Activated naive CD8-positive, alpha-beta T cell (primary cell): ENCODE results near the gene HOXA11.

Experiments used
- H3K27ac Mint-ChIP-seq: one replicate; pipeline ENCODE4 v1.8.0; 2021; ENCODE audit warnings: mixed read lengths
- H3K27me3 Mint-ChIP-seq: one replicate; pipeline ENCODE4 v1.8.0; 2021; ENCODE audit warnings: mixed read lengths
- H3K36me3 Mint-ChIP-seq: one replicate; pipeline ENCODE4 v1.8.0; 2021; ENCODE audit warnings: mixed read lengths
- H3K4me1 Mint-ChIP-seq: one replicate; pipeline ENCODE4 v1.8.0; 2021; ENCODE audit warnings: low read depth, mixed read lengths
- H3K4me3 Mint-ChIP-seq: one replicate; pipeline ENCODE4 v1.8.0; 2021; ENCODE audit warnings: mild to moderate bottlenecking, mixed read lengths
- H3K9me3 Mint-ChIP-seq: one replicate; pipeline ENCODE4 v1.8.0; 2021; ENCODE audit warnings: low read depth, mixed read lengths

Gene HOXA11

GRCh38 chr7:27172823-27173510 lies 12.1 kb downstream of the HOXA11 start:
- Mint-ChIP-seq H3K4me1 (peaks cover 26% of the 10 kb centered on the region), H3K27me3 (peaks cover 34% of the 10 kb centered on the region), H3K27ac (no peak overlapping the region), H3K36me3 (no peaks in the 10 kb centered on the region), H3K9me3 (no peaks in the 10 kb centered on the region), H3K4me3 (peak overlapping the region; percentile 57)

- H3K4me3 Mint-ChIP-seq, result peak overlapping the region; percentile 57
- peak overlapping the region; percentile 18 for H3K27ac Mint-ChIP-seq
- H3K27me3 Mint-ChIP-seq, result peaks cover 39% of the 10 kb centered on the region
- H3K9me3 Mint-ChIP-seq, result no peaks in the 10 kb centered on the region
- peaks cover 27% of the 10 kb centered on the region for H3K4me1 Mint-ChIP-seq
- no peaks in the 10 kb centered on the region for H3K36me3 Mint-ChIP-seq
These were observed 12.7 kb downstream of the HOXA11 start for GRCh38 chr7:27172315-27172774.

GRCh38 chr7:27171637-27172314 lies 13.3 kb downstream of the HOXA11 start:
- H3K9me3 Mint-ChIP-seq, result no peaks in the 10 kb centered on the region
- peak overlapping the region; percentile 18 for H3K27ac Mint-ChIP-seq
- peaks cover 43% of the 10 kb centered on the region for H3K27me3 Mint-ChIP-seq
- no peaks in the 10 kb centered on the region for H3K36me3 Mint-ChIP-seq
- H3K4me3 Mint-ChIP-seq, result peak overlapping the region; percentile 57
- H3K4me1 Mint-ChIP-seq, result peaks cover 30% of the 10 kb centered on the region

- no peak overlapping the region for H3K4me3 Mint-ChIP-seq
- peaks cover 45% of the 10 kb centered on the region for H3K27me3 Mint-ChIP-seq
- no peaks in the 10 kb centered on the region for H3K9me3 Mint-ChIP-seq
- H3K36me3 Mint-ChIP-seq, result no peaks in the 10 kb centered on the region
- peak overlapping the region; percentile 12 for H3K27ac Mint-ChIP-seq
- peaks cover 31% of the 10 kb centered on the region for H3K4me1 Mint-ChIP-seq
These were observed 13.8 kb downstream of the HOXA11 start for GRCh38 chr7:27171325-27171636.

GRCh38 chr7:27170426-27171324 lies 14.4 kb downstream of the HOXA11 start:
- Mint-ChIP-seq H3K4me1 (peaks cover 35% of the 10 kb centered on the region), H3K36me3 (no peaks in the 10 kb centered on the region), H3K4me3 (peak overlapping the region; percentile 17), H3K9me3 (no peaks in the 10 kb centered on the region), H3K27ac (peak overlapping the region; percentile 12), H3K27me3 (peaks cover 47% of the 10 kb centered on the region)

GRCh38 chr7:27169658-27170425 lies 15.2 kb downstream of the HOXA11 start:
- no peak overlapping the region for H3K27ac Mint-ChIP-seq
- peaks cover 46% of the 10 kb centered on the region for H3K27me3 Mint-ChIP-seq
- H3K4me3 Mint-ChIP-seq, result peak overlapping the region; percentile 17
- no peaks in the 10 kb centered on the region for H3K36me3 Mint-ChIP-seq
- no peaks in the 10 kb centered on the region for H3K9me3 Mint-ChIP-seq
- peaks cover 38% of the 10 kb centered on the region for H3K4me1 Mint-ChIP-seq

GRCh38 chr7:27168265-27168947 lies 16.6 kb downstream of the HOXA11 start:
- H3K36me3 Mint-ChIP-seq, result no peaks in the 10 kb centered on the region
- no peaks in the 10 kb centered on the region for H3K9me3 Mint-ChIP-seq
- H3K27me3 Mint-ChIP-seq, result peaks cover 56% of the 10 kb centered on the region
- peak overlapping the region; percentile 2 for H3K4me3 Mint-ChIP-seq
- peaks cover 39% of the 10 kb centered on the region for H3K4me1 Mint-ChIP-seq
- H3K27ac Mint-ChIP-seq, result no peak overlapping the region

- H3K27ac Mint-ChIP-seq, result no peak overlapping the region
- peaks cover 60% of the 10 kb centered on the region for H3K27me3 Mint-ChIP-seq
- H3K4me1 Mint-ChIP-seq, result peaks cover 39% of the 10 kb centered on the region
- no peak overlapping the region for H3K4me3 Mint-ChIP-seq
- no peaks in the 10 kb centered on the region for H3K9me3 Mint-ChIP-seq
- H3K36me3 Mint-ChIP-seq, result no peaks in the 10 kb centered on the region
These were observed 17.1 kb downstream of the HOXA11 start for GRCh38 chr7:27167916-27168264.

GRCh38 chr7:27166531-27167505 lies 18.2 kb downstream of the HOXA11 start:
- Mint-ChIP-seq H3K27me3 (peaks cover 56% of the 10 kb centered on the region), H3K27ac (no peak overlapping the region), H3K9me3 (no peaks in the 10 kb centered on the region), H3K4me3 (peak overlapping the region; percentile 47), H3K4me1 (peaks cover 33% of the 10 kb centered on the region), H3K36me3 (no peaks in the 10 kb centered on the region)

GRCh38 chr7:27165996-27166530 lies 19.0 kb downstream of the HOXA11 start:
- H3K36me3 Mint-ChIP-seq, result no peaks in the 10 kb centered on the region
- H3K27me3 Mint-ChIP-seq, result peaks cover 53% of the 10 kb centered on the region
- H3K4me1 Mint-ChIP-seq, result peaks cover 30% of the 10 kb centered on the region
- H3K9me3 Mint-ChIP-seq, result no peaks in the 10 kb centered on the region
- H3K27ac Mint-ChIP-seq, result peak overlapping the region; percentile 72
- H3K4me3 Mint-ChIP-seq, result peak overlapping the region; percentile 65

- Mint-ChIP-seq H3K36me3 (no peaks in the 10 kb centered on the region), H3K4me3 (peak within 1 kb of the TSS; percentile 65), H3K27ac (peak within 1 kb of the TSS; percentile 72), H3K4me1 (peaks cover 28% of the 10 kb centered on the region), H3K9me3 (no peaks in the 10 kb centered on the region), H3K27me3 (peaks cover 49% of the 10 kb centered on the region)
These were observed 19.7 kb downstream of the HOXA11 start, which contains the start of gene HOXA9 for GRCh38 chr7:27165089-27165995. Gene HOXA9, minus strand, starts transcription at chr7:27165537. Its CDS starts 80 bp downstream, at chr7:27165457.

- Mint-ChIP-seq H3K9me3 (no peaks in the 10 kb centered on the region), H3K4me1 (peaks cover 28% of the 10 kb centered on the region), H3K36me3 (no peaks in the 10 kb centered on the region), H3K4me3 (no peak overlapping the region), H3K27me3 (peaks cover 48% of the 10 kb centered on the region), H3K27ac (peak overlapping the region; percentile 22)
These were observed 20.5 kb downstream of the HOXA11 start for GRCh38 chr7:27164367-27165088.
